Measurements from ENCODE around the gene PLCB2.

GRCh38 chr15:40265355-40265754 lies 42.4 kb downstream of the PLCB2 start:
- TF ChIP-seq CTCF (IDR thresholded peaks at IDR 0.05) = no peak
- no peak for TF ChIP-seq POLR2A (IDR thresholded peaks at IDR 0.05)

Data from lower leg skin (tissue), 3 donors.